Liver (tissue), 9 donors: ENCODE measurements around the gene MPZL2. TPM values are rescaled to one million over a fixed set of nuclear protein-coding genes. Genes with fewer than 3 reads are reported as not detected.

Experiments
- DNase-seq: peaks from one replicate; pipeline ENCODE4 v3.0.0-alpha.2; 2017; ENCODE audit warnings: low spot score
- H3K27ac ChIP-seq, 2 donors: one replicate each; pipeline ENCODE4 v1.7.0; 2013; ENCODE audit warnings: inconsistent platforms in 2 of 2, low read length in 2 of 2, control low read depth in 1 of 2, low read depth in 1 of 2, mild to moderate bottlenecking in 1 of 2
- H3K27me3 ChIP-seq, 4 donors: one replicate each; pipeline versions ENCODE4 v1.6.1 to v1.7.0; 2013; ENCODE audit warnings: low read length in 3 of 4, inconsistent platforms in 1 of 4, mild to moderate bottlenecking in 1 of 4, moderate library complexity in 1 of 4; ENCODE audit not compliant: control insufficient read depth in 4 of 4, insufficient read depth in 4 of 4
- H3K36me3 ChIP-seq, 4 donors: one replicate each; pipeline versions ENCODE4 v1.6.1 to v1.7.0; 2013; ENCODE audit warnings: low read length in 3 of 4, mild to moderate bottlenecking in 3 of 4, low read depth in 1 of 4, moderate library complexity in 1 of 4; ENCODE audit not compliant: control insufficient read depth in 4 of 4, insufficient read depth in 3 of 4
- H3K4me1 ChIP-seq, 4 donors: one replicate each; pipeline versions ENCODE4 v1.6.1 to v1.7.0; 2013; ENCODE audit warnings: low read length in 3 of 4, mild to moderate bottlenecking in 3 of 4, moderate library complexity in 1 of 4; ENCODE audit not compliant: control insufficient read depth in 4 of 4, insufficient read depth in 4 of 4
- H3K4me3 ChIP-seq, 3 donors: one replicate each; pipeline versions ENCODE4 v1.6.1 to v1.7.0; 2013; ENCODE audit warnings: low read length in 3 of 3, control low read depth in 1 of 3, low read depth in 1 of 3, mild to moderate bottlenecking in 1 of 3
- H3K9ac ChIP-seq, 2 donors: one replicate each; pipeline ENCODE4 v1.7.0; 2013; ENCODE audit warnings: low read length in 2 of 2, mild to moderate bottlenecking in 2 of 2, moderate library complexity in 2 of 2, control low read depth in 1 of 2, low read depth in 1 of 2
- H3K9me3 ChIP-seq, 4 donors: one replicate each; pipeline versions ENCODE4 v1.6.1 to v1.7.0; 2013; ENCODE audit warnings: low read length in 3 of 4; ENCODE audit not compliant: control insufficient read depth in 4 of 4
- EGR1 ChIP-seq, 2 donors: IDR thresholded peaks; 2 replicates each; pipeline ENCODE4 v1.6.1; 2016 to 2018; ENCODE audit warnings: antibody characterized with exemption in 2 of 2, low read depth in 2 of 2
- FOXA1 ChIP-seq: IDR thresholded peaks from 2 replicates; pipeline ENCODE4 v1.6.1; 2016; ENCODE audit warnings: antibody characterized with exemption
- FOXA2 ChIP-seq: IDR thresholded peaks from 2 replicates; pipeline ENCODE4 v1.6.1; 2016; ENCODE audit warnings: antibody characterized with exemption
- GABPA ChIP-seq, 2 donors: IDR thresholded peaks in 1 of 2; conservative IDR thresholded peaks in 1 of 2; 2 replicates each; pipeline ENCODE4 v1.6.1; 2016; ENCODE audit warnings: antibody characterized with exemption in 2 of 2, mild to moderate bottlenecking in 1 of 2, moderate library complexity in 1 of 2
- HNF4A ChIP-seq, 2 donors: conservative IDR thresholded peaks; 2 replicates each; pipeline ENCODE4 v1.6.1; 2016; ENCODE audit warnings: antibody characterized with exemption in 2 of 2, mild to moderate bottlenecking in 2 of 2
- HNF4G ChIP-seq: IDR thresholded peaks from 2 replicates; pipeline ENCODE4 v1.6.1; 2016; ENCODE audit warnings: antibody characterized with exemption
- JUND ChIP-seq, 2 donors: IDR thresholded peaks; 2 replicates each; pipeline ENCODE4 v1.6.1; 2016; ENCODE audit warnings: antibody characterized with exemption in 2 of 2
- NR2F2 ChIP-seq: IDR thresholded peaks from 2 replicates; pipeline ENCODE4 v1.6.1; 2016; ENCODE audit warnings: antibody characterized with exemption
- RAD21 ChIP-seq, 2 donors: IDR thresholded peaks; 2 replicates each; pipeline ENCODE4 v1.6.1; 2016; ENCODE audit warnings: antibody characterized with exemption in 2 of 2, mild to moderate bottlenecking in 2 of 2
- RXRA ChIP-seq, 2 donors: IDR thresholded peaks; 2 replicates each; pipeline ENCODE4 v1.6.1; 2017 to 2018; ENCODE audit warnings: antibody characterized with exemption in 2 of 2, mild to moderate bottlenecking in 1 of 2
- SP1 ChIP-seq: IDR thresholded peaks from 2 replicates; pipeline ENCODE4 v1.6.1; 2018; ENCODE audit warnings: antibody characterized with exemption, mild to moderate bottlenecking
- TAF1 ChIP-seq: conservative IDR thresholded peaks from 2 replicates; pipeline ENCODE4 v1.6.1; 2016; ENCODE audit warnings: antibody characterized with exemption, mild to moderate bottlenecking
- YY1 ChIP-seq: IDR thresholded peaks from 2 replicates; pipeline ENCODE4 v1.6.1; 2016; ENCODE audit warnings: antibody characterized with exemption, mild to moderate bottlenecking
- WGBS: extraction: QIAGEN DNeasy Blood & Tissue Kit; methylation state at CpG from one replicate; pipeline ENCODE4 v1.1.7; 2013; 5-methylcytosine and 5-hydroxymethylcytosine counted together
- polyA plus RNA-seq, 2 donors: library from polyadenylated mRNA; stranded (reverse) in 1 of 2; unstranded in 1 of 2; fragments of 200-250 nt in 1 of 2; fragments of >200 nt in 1 of 2; fragmentation: Nextera tagmentation in 1 of 2; extraction: Ambion mirVana in 1 of 2; gene quantifications; one replicate each; pipeline versions ENCODE4 v1.2.1 to v1.2.3, GENCODE V29; 2013 to 2015
- total RNA-seq, 2 donors: library from RNA; depleted of rRNA; stranded (reverse); fragments of >200 nt; gene quantifications; one replicate each; pipeline ENCODE4 v1.2.3, GENCODE V29; 2014
- TF ChIP-seq, protein P1 (sequence below): fragments of 150-350 bp; IDR thresholded peaks from 2 replicates; pipeline ENCODE4 v1.5.1; 2017; ENCODE audit warnings: improper control_type of control experiment, low read depth, low read length; ENCODE audit not compliant: missing input control
- TF ChIP-seq, protein P2 (sequence below): IDR thresholded peaks from 2 replicates; pipeline ENCODE4 v1.6.1; 2016; ENCODE audit warnings: antibody characterized with exemption
- TF ChIP-seq, protein P3 (sequence below): IDR thresholded peaks from 2 replicates; pipeline ENCODE4 v1.6.1; 2016; ENCODE audit warnings: antibody characterized with exemption
- TF ChIP-seq, protein P4 (sequence below): IDR thresholded peaks from 2 replicates; pipeline ENCODE4 v1.6.1; 2016; ENCODE audit warnings: antibody characterized with exemption, mild to moderate bottlenecking
- TF ChIP-seq, protein P5 (sequence below): IDR thresholded peaks from 2 replicates; pipeline ENCODE4 v1.6.1; 2016; ENCODE audit warnings: antibody characterized with exemption
- donor health status: healthy.
- donor health status: healthy.
- donor health status: healthy.
- donor health status: healthy.
- donor health status: healthy.

Gene MPZL2
- total and polyA plus RNA-seq, 4 donors: 8.4 to 17.2 (median 11.9) TPM

DNA sequence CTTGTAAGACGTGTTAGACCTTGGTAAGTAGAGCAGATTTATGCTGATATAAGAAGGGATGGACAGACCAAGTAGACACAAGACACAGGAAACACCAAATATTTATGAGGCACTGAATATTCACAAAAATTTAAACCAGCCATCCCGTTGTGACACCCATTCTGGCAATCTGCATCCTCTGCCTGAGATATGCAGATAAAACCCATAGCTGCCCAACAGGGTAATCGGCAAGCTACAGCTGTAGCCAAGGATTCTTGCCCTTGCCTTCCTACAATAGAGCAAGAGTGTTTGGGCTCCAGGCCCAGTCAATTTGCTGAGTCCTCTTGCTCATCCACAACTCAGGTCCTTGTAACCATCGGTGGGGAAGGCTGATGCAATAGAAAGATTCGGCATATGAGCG, 18.5 kb upstream of the MPZL2 start:
- Histone ChIP-seq H3K4me1 (no peaks in the 10 kb centered on the region), H3K9ac (no peak overlapping the region), H3K27me3 (no peaks in the 10 kb centered on the region), H3K9me3 (no peaks in the 10 kb centered on the region), H3K36me3 (no peaks in the 10 kb centered on the region), H3K4me3 (no peak overlapping the region), H3K27ac (no peak overlapping the region)
- DNase-seq: no peak
- no peak for TF ChIP-seq HNF4A (conservative IDR thresholded peaks at IDR 0.05)
- TF ChIP-seq FOXA2: no peak
- no peak for TF ChIP-seq SP1
- no peak for TF ChIP-seq NR2F2
- TF ChIP-seq, protein P1, sequence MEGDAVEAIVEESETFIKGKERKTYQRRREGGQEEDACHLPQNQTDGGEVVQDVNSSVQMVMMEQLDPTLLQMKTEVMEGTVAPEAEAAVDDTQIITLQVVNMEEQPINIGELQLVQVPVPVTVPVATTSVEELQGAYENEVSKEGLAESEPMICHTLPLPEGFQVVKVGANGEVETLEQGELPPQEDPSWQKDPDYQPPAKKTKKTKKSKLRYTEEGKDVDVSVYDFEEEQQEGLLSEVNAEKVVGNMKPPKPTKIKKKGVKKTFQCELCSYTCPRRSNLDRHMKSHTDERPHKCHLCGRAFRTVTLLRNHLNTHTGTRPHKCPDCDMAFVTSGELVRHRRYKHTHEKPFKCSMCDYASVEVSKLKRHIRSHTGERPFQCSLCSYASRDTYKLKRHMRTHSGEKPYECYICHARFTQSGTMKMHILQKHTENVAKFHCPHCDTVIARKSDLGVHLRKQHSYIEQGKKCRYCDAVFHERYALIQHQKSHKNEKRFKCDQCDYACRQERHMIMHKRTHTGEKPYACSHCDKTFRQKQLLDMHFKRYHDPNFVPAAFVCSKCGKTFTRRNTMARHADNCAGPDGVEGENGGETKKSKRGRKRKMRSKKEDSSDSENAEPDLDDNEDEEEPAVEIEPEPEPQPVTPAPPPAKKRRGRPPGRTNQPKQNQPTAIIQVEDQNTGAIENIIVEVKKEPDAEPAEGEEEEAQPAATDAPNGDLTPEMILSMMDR: no peak
- TF ChIP-seq FOXA1: no peak
- TF ChIP-seq, protein P2, sequence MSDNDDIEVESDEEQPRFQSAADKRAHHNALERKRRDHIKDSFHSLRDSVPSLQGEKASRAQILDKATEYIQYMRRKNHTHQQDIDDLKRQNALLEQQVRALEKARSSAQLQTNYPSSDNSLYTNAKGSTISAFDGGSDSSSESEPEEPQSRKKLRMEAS: no peak
- no peak for TF ChIP-seq JUND (IDR thresholded peaks at IDR 0.05)
- no peak for TF ChIP-seq RXRA (IDR thresholded peaks at IDR 0.05)
- TF ChIP-seq RAD21 (IDR thresholded peaks at IDR 0.05): no peak
- TF ChIP-seq YY1: no peak
- TF ChIP-seq, protein P3, sequence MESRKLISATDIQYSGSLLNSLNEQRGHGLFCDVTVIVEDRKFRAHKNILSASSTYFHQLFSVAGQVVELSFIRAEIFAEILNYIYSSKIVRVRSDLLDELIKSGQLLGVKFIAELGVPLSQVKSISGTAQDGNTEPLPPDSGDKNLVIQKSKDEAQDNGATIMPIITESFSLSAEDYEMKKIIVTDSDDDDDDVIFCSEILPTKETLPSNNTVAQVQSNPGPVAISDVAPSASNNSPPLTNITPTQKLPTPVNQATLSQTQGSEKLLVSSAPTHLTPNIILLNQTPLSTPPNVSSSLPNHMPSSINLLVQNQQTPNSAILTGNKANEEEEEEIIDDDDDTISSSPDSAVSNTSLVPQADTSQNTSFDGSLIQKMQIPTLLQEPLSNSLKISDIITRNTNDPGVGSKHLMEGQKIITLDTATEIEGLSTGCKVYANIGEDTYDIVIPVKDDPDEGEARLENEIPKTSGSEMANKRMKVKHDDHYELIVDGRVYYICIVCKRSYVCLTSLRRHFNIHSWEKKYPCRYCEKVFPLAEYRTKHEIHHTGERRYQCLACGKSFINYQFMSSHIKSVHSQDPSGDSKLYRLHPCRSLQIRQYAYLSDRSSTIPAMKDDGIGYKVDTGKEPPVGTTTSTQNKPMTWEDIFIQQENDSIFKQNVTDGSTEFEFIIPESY: no peak
- no peak for TF ChIP-seq TAF1
- no peak for TF ChIP-seq GABPA (IDR thresholded peaks at IDR 0.05 in 1 of 2, conservative IDR thresholded peaks at IDR 0.05 in 1 of 2)
- TF ChIP-seq, protein P4, sequence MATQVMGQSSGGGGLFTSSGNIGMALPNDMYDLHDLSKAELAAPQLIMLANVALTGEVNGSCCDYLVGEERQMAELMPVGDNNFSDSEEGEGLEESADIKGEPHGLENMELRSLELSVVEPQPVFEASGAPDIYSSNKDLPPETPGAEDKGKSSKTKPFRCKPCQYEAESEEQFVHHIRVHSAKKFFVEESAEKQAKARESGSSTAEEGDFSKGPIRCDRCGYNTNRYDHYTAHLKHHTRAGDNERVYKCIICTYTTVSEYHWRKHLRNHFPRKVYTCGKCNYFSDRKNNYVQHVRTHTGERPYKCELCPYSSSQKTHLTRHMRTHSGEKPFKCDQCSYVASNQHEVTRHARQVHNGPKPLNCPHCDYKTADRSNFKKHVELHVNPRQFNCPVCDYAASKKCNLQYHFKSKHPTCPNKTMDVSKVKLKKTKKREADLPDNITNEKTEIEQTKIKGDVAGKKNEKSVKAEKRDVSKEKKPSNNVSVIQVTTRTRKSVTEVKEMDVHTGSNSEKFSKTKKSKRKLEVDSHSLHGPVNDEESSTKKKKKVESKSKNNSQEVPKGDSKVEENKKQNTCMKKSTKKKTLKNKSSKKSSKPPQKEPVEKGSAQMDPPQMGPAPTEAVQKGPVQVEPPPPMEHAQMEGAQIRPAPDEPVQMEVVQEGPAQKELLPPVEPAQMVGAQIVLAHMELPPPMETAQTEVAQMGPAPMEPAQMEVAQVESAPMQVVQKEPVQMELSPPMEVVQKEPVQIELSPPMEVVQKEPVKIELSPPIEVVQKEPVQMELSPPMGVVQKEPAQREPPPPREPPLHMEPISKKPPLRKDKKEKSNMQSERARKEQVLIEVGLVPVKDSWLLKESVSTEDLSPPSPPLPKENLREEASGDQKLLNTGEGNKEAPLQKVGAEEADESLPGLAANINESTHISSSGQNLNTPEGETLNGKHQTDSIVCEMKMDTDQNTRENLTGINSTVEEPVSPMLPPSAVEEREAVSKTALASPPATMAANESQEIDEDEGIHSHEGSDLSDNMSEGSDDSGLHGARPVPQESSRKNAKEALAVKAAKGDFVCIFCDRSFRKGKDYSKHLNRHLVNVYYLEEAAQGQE: no peak
- TF ChIP-seq HNF4G: no peak
- no peak for TF ChIP-seq EGR1 (IDR thresholded peaks at IDR 0.05; ENCODE audit: low read depth in 2 of 2)
- TF ChIP-seq, protein P5, sequence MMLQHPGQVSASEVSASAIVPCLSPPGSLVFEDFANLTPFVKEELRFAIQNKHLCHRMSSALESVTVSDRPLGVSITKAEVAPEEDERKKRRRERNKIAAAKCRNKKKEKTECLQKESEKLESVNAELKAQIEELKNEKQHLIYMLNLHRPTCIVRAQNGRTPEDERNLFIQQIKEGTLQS: no peak
- WGBS: 79% methylated on average over 6 of the region's 6 CpGs
